ENCODE results near the gene RANBP3. TPM values are rescaled to one million over a fixed set of nuclear protein-coding genes. Genes with fewer than 3 reads are reported as not detected.

Gene RANBP3
- total RNA-seq, 2 donors from 2014 or later, result 77.4 to 81.4 TPM

DNA sequence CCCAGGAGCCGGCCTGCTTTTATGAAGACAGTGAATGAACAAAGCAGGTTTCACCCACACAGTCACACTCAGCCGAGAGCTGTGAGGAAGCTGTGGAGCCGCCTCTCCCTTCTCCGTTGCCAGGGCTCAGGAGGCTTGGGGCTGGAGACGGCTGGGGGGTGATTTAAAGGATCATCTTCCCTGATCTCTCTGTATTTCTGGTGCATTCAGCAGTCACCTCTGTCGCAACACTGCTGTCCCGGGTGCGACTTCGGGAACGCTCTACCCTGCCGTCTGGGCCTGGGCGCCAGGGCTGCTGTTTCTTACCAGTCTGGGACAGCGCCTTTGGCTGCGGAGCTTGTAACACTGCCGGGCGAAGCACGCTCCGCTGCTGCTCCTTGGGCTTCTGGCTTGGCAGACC is 45.8 kb downstream of the RANBP3 start:
- 96 to 99% methylated on average over 16 to 18 of the region's 18 CpGs for WGBS, 2 experiments (ENCODE audit: insufficient coverage in 1 of 2, insufficient read length in 1 of 2)
- no peak overlapping the region for H3K27ac Mint-ChIP-seq
- no peaks in the 10 kb centered on the region for H3K27me3 ChIP-seq (ENCODE audit: control insufficient read depth, insufficient read depth, low read length, poor library complexity, severe bottlenecking)
- no peak overlapping the region for H3K9ac ChIP-seq (ENCODE audit: extremely low read depth, low read length, poor library complexity, severe bottlenecking)
- no peak for DNase-seq
- no peaks in the 10 kb centered on the region for H3K9me3 ChIP-seq (ENCODE audit: control insufficient read depth, low read length)
- H3K4me1 Mint-ChIP-seq, result no peaks in the 10 kb centered on the region
- H3K4me3 Mint-ChIP-seq, result no peak overlapping the region
- no peaks in the 10 kb centered on the region for H3K4me1 ChIP-seq (ENCODE audit: control insufficient read depth, insufficient read depth, low read length)
- TF ChIP-seq, protein P1, sequence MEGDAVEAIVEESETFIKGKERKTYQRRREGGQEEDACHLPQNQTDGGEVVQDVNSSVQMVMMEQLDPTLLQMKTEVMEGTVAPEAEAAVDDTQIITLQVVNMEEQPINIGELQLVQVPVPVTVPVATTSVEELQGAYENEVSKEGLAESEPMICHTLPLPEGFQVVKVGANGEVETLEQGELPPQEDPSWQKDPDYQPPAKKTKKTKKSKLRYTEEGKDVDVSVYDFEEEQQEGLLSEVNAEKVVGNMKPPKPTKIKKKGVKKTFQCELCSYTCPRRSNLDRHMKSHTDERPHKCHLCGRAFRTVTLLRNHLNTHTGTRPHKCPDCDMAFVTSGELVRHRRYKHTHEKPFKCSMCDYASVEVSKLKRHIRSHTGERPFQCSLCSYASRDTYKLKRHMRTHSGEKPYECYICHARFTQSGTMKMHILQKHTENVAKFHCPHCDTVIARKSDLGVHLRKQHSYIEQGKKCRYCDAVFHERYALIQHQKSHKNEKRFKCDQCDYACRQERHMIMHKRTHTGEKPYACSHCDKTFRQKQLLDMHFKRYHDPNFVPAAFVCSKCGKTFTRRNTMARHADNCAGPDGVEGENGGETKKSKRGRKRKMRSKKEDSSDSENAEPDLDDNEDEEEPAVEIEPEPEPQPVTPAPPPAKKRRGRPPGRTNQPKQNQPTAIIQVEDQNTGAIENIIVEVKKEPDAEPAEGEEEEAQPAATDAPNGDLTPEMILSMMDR (conservative IDR thresholded peaks at IDR 0.05), result no peak
- H3K36me3 Mint-ChIP-seq (ENCODE audit: low read depth), result peaks cover 79% of the 10 kb centered on the region
- H3K9me3 Mint-ChIP-seq, result no peaks in the 10 kb centered on the region
- no peak overlapping the region for H3K27ac ChIP-seq (ENCODE audit: low read depth, low read length)
- peaks cover 70% of the 10 kb centered on the region for H3K36me3 ChIP-seq (ENCODE audit: control insufficient read depth, insufficient read depth, low read length)
- H3K4me3 ChIP-seq (ENCODE audit: low read length), result no peak overlapping the region
- no peaks in the 10 kb centered on the region for H3K27me3 Mint-ChIP-seq (ENCODE audit: insufficient read depth)

DNA sequence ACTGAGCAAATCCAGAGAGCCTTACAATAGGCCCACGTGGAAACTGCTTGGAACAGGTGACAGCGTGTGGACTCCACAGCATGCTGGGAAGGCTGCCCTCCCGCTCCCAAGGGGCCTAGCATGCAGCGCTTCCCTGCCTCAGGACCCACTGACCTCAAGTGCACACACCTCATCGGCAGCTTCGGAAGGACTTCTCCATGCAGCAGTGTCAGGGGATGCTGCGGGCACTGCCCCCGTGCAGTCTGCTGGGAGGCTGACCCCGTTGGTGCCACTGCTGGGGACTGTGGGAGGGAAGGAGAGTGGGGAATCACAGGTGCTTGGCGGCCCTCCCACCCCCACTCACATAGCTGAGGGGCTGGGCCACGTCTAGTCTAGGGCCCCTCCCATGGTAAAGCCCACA is 46.7 kb downstream of the RANBP3 start:
- Mint-ChIP-seq H3K4me3 (no peak overlapping the region), H3K27ac (no peak overlapping the region), H3K4me1 (no peaks in the 10 kb centered on the region), H3K36me3 (ENCODE audit: low read depth) (peaks cover 80% of the 10 kb centered on the region), H3K9me3 (no peaks in the 10 kb centered on the region), H3K27me3 (ENCODE audit: insufficient read depth) (no peaks in the 10 kb centered on the region)
- DNase-seq, result no peak
- Histone ChIP-seq H3K4me3 (ENCODE audit: low read length) (no peak overlapping the region), H3K4me1 (ENCODE audit: control insufficient read depth, insufficient read depth, low read length) (no peaks in the 10 kb centered on the region), H3K9me3 (ENCODE audit: control insufficient read depth, low read length) (no peaks in the 10 kb centered on the region), H3K36me3 (ENCODE audit: control insufficient read depth, insufficient read depth, low read length) (peaks cover 73% of the 10 kb centered on the region), H3K27ac (ENCODE audit: low read depth, low read length) (no peak overlapping the region), H3K9ac (ENCODE audit: extremely low read depth, low read length, poor library complexity, severe bottlenecking) (no peak overlapping the region), H3K27me3 (ENCODE audit: control insufficient read depth, insufficient read depth, low read length, poor library complexity, severe bottlenecking) (no peaks in the 10 kb centered on the region)
- WGBS, 2 experiments (ENCODE audit: insufficient coverage in 1 of 2, insufficient read length in 1 of 2), result 92 to 100% methylated on average over 5 to 11 of the region's 11 CpGs
- TF ChIP-seq, protein P1 (conservative IDR thresholded peaks at IDR 0.05), result no peak

DNA sequence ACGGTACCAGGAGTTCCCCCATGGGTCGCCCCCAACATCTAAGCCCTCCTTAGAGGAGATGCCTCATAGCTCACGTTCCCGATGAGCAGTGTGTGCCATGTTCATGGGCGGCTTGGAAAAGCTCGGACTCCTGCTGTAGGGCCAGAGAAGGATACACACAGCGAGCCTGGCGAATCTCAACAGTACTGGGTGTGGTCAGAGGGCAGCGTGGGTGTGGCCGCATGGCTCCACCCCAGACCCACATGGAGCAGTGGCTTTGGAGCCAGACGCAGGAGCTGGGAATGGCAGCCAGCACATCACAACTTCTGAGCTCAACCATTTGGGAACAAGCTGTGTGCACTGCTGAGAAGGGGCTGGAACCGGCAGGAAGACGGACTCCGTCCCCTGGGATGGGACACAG is 48.3 kb downstream of the RANBP3 start:
- 92 to 99% methylated on average over 13 to 14 of the region's 14 CpGs for WGBS, 2 experiments (ENCODE audit: insufficient coverage in 1 of 2, insufficient read length in 1 of 2)
- H3K36me3 ChIP-seq (ENCODE audit: control insufficient read depth, insufficient read depth, low read length), result peaks cover 83% of the 10 kb centered on the region
- peaks cover 83% of the 10 kb centered on the region for H3K36me3 Mint-ChIP-seq (ENCODE audit: low read depth)

More for the DNA sequence above, 48.3 kb downstream of the RANBP3 start:
- Mint-ChIP-seq H3K4me3 (no peak overlapping the region), H3K9me3 (no peaks in the 10 kb centered on the region), H3K27ac (no peak overlapping the region), H3K27me3 (ENCODE audit: insufficient read depth) (no peaks in the 10 kb centered on the region), H3K4me1 (no peaks in the 10 kb centered on the region)
- H3K27ac ChIP-seq (ENCODE audit: low read depth, low read length), result no peak overlapping the region
- H3K9ac ChIP-seq (ENCODE audit: extremely low read depth, low read length, poor library complexity, severe bottlenecking), result no peak overlapping the region
- no peaks in the 10 kb centered on the region for H3K27me3 ChIP-seq (ENCODE audit: control insufficient read depth, insufficient read depth, low read length, poor library complexity, severe bottlenecking)
- H3K4me1 ChIP-seq (ENCODE audit: control insufficient read depth, insufficient read depth, low read length), result no peaks in the 10 kb centered on the region
- DNase-seq, result peak; percentile 60
- no peak overlapping the region for H3K4me3 ChIP-seq (ENCODE audit: low read length)
- TF ChIP-seq, protein P1 (conservative IDR thresholded peaks at IDR 0.05), result no peak
- no peaks in the 10 kb centered on the region for H3K9me3 ChIP-seq (ENCODE audit: control insufficient read depth, low read length)

All from endodermal cell (in vitro differentiated cells).